Activated CD8-positive, alpha-beta T cell treated with anti-CD3 and anti-CD28 coated beads for 36 hours (primary cell): ENCODE results near the gene KCNN4. TPM values are rescaled to one million over a fixed set of nuclear protein-coding genes. Genes with fewer than 3 reads are reported as not detected.

Source experiments
- ATAC-seq: fragments of 200-7000 bp; cut with Tn5 transposase; one replicate; pipeline ENCODE4 v1.10.0; 2021; ENCODE audit warnings: mild to moderate bottlenecking, moderate library complexity
- CTCF ChIA-PET: fragments of 350-600 bp; sonication (Branson Sonifier 250); formaldehyde crosslinking; loops from one replicate; lab custom pipeline; 2021; ENCODE audit warnings: antibody characterized with exemption; lab: Charles Lee
- POLR2A ChIA-PET: fragments of 350-600 bp; sonication (Branson Sonifier 250); formaldehyde crosslinking; loops from one replicate; lab custom pipeline; 2021; ENCODE audit warnings: antibody characterized with exemption; lab: Charles Lee
- DNase-seq: peaks from one replicate; pipeline ENCODE4 v3.0.0-alpha.2; 2020
- H3K27ac Mint-ChIP-seq: one replicate; pipeline ENCODE4 v1.8.0; 2021; ENCODE audit warnings: mild to moderate bottlenecking, mixed read lengths
- H3K27me3 Mint-ChIP-seq: one replicate; pipeline ENCODE4 v1.8.0; 2021; ENCODE audit warnings: mixed read lengths
- H3K36me3 Mint-ChIP-seq: one replicate; pipeline ENCODE4 v1.8.0; 2021; ENCODE audit warnings: low read depth, mixed read lengths
- H3K4me1 Mint-ChIP-seq: one replicate; pipeline ENCODE4 v1.8.0; 2021; ENCODE audit warnings: low read depth, mixed read lengths
- H3K4me3 Mint-ChIP-seq: one replicate; pipeline ENCODE4 v1.8.0; 2021; ENCODE audit warnings: mild to moderate bottlenecking, moderate library complexity, mixed read lengths
- H3K9me3 Mint-ChIP-seq: one replicate; pipeline ENCODE4 v1.8.0; 2021; ENCODE audit warnings: mixed read lengths
- intact Hi-C: fragments of 100-400 bp; cut with micrococcal nuclease; formaldehyde crosslinking; loops from one replicate; pipeline ENCODE4 v1.10.0; 2022
- total RNA-seq, 2 experiments: library from RNA; stranded (reverse); gene quantifications; one replicate each; pipeline ENCODE4 v1.2.3, GENCODE V29; 2021
- TF ChIP-seq, protein P1 (sequence below): fragments of 200-600 bp; IDR thresholded peaks from one replicate; pipeline ENCODE4 v1.8.0; 2022; ENCODE audit warnings: antibody characterized with exemption, mild to moderate bottlenecking

The KCNN4 gene
- total RNA-seq, 2 experiments from 2014 or later: 49.5 to 49.6 TPM

DNA sequence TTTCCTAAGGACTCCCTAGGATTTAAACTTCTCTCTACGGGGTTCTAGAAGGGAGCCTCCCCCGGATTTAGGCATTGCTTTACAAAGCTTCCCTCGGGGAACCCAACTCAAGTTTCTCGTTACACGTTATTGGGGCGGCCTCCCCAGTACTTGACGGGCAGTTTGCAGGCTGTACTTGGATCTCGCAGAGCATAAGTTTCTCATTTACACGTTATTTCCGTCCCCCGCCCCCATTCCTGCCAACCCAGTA, 26.6 kb downstream of the KCNN4 start:
- Mint-ChIP-seq H3K9me3 (no peaks in the 10 kb centered on the region), H3K27ac (peak overlapping the region; percentile 97), H3K36me3 (peaks cover 55% of the 10 kb centered on the region), H3K4me3 (peak overlapping the region; percentile 90), H3K27me3 (no peaks in the 10 kb centered on the region), H3K4me1 (peaks cover 49% of the 10 kb centered on the region)
- DNase-seq: peak; percentile 99
- CTCF ChIA-PET: interaction anchor here (0.9 to 7.9 kb wide), 6 partner anchors 9 to 85 kb away, joined by 3 to 71 read pairs (median 4); no protein-coding TSS in a partner anchor
- TF ChIP-seq, protein P1, sequence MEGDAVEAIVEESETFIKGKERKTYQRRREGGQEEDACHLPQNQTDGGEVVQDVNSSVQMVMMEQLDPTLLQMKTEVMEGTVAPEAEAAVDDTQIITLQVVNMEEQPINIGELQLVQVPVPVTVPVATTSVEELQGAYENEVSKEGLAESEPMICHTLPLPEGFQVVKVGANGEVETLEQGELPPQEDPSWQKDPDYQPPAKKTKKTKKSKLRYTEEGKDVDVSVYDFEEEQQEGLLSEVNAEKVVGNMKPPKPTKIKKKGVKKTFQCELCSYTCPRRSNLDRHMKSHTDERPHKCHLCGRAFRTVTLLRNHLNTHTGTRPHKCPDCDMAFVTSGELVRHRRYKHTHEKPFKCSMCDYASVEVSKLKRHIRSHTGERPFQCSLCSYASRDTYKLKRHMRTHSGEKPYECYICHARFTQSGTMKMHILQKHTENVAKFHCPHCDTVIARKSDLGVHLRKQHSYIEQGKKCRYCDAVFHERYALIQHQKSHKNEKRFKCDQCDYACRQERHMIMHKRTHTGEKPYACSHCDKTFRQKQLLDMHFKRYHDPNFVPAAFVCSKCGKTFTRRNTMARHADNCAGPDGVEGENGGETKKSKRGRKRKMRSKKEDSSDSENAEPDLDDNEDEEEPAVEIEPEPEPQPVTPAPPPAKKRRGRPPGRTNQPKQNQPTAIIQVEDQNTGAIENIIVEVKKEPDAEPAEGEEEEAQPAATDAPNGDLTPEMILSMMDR: no peak
- ATAC-seq: no peak
- intact Hi-C loops: no loop called here
- POLR2A ChIA-PET: interaction anchor here (0.6 to 7.1 kb wide), 10 partner anchors 8 to 85 kb away, joined by 3 to 147 read pairs (median 3); partner anchors contain the start of genes KCNN4 and PLAUR

DNA sequence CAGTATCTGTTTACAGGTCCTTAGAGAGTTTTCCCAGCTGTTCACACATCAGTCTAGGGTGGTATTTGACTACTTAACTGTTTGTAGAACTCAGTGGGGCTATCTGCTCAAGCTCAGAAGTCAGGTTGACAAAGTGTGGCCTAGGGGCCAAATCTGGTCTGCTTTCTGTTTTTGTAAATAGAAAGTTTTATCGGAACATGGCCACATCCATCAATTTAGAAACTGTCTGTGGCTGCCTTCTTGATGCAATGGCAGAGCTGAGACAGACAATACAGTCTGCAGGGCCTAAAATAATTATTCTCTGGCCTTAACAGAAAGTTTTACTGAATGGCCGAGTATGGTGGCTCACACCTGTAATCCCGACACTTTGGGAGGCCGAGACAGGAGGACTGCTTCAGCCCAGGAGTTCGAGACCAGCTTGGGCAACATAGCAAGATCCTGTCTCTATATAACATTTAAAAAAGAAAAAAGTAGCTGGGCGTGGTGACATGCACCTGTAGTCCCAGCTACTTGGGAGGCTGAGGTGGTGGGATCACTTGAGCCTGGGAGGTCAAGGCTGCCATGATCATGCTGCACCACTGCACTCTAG, 28.4 kb downstream of the KCNN4 start:
- POLR2A ChIA-PET: interaction anchor here (1.5 to 7.1 kb wide), 3 partner anchors 15 to 29 kb away, joined by 3 to 147 read pairs (median 50); partner anchors contain the start of gene KCNN4

DNA sequence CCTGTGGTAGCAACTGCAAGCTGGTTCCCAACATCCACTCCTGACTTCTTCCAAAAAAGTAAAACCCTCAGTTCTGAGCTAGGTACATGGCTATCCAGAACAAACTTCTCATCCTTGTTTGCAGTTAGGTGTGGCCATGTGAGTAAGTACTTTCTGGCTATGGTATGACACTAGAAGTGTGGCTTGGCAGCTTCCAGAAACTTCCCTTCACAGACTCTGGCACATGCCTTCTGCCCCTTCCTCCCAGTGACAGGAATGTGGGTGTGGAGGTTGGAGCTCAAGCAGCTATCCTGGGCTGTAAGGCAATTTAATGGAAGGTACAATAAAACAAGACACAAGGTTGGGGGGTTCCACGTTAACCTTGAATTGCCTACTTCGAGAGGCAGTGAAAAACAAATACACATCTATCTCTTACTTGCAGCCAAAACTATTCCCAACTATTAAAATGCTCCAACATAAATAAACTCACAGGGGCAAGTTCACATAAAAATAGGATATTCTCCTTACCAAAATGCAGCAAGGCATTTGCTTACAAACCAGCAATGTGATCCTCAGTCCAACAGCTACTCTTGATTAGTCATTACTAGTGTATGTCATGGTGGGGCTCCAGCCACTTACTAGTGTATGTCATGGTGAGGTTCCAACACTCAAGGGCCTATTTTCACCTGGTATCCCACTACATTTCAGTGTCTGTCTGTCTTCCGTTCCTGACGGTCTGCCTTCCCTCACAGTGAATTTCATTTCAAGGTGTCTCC, 29.1 kb downstream of the KCNN4 start:
- H3K27ac Mint-ChIP-seq: peak overlapping the region; percentile 97
- no peak for DNase-seq
- no peaks in the 10 kb centered on the region for H3K27me3 Mint-ChIP-seq
- ChIA-PET CTCF (interaction anchor here (1.4 to 7.9 kb wide), 4 partner anchors 14 to 63 kb away, joined by 3 to 71 read pairs (median 8); no protein-coding TSS in a partner anchor), POLR2A (interaction anchor here (1.1 to 7.1 kb wide), 4 partner anchors 15 to 315 kb away, joined by 3 to 147 read pairs (median 26); partner anchors contain the start of gene KCNN4)
- intact Hi-C loops: no loop called here
- TF ChIP-seq, protein P1: no peak
- H3K9me3 Mint-ChIP-seq: no peaks in the 10 kb centered on the region
- H3K36me3 Mint-ChIP-seq: peaks cover 51% of the 10 kb centered on the region
- H3K4me3 Mint-ChIP-seq: no peak overlapping the region
- no peak for ATAC-seq
- H3K4me1 Mint-ChIP-seq: peaks cover 40% of the 10 kb centered on the region

More for the DNA sequence above, 28.4 kb downstream of the KCNN4 start:
- ATAC-seq: no peak
- CTCF ChIA-PET: interaction anchor here (0.9 to 7.9 kb wide), 6 partner anchors 14 to 84 kb away, joined by 3 to 71 read pairs (median 4); no protein-coding TSS in a partner anchor
- Mint-ChIP-seq H3K27ac (peak overlapping the region; percentile 97), H3K27me3 (no peaks in the 10 kb centered on the region), H3K9me3 (no peaks in the 10 kb centered on the region), H3K4me3 (no peak overlapping the region), H3K4me1 (peaks cover 45% of the 10 kb centered on the region), H3K36me3 (peaks cover 55% of the 10 kb centered on the region)
- intact Hi-C loops: no loop called here
- TF ChIP-seq, protein P1: no peak
- DNase-seq: no peak

DNA sequence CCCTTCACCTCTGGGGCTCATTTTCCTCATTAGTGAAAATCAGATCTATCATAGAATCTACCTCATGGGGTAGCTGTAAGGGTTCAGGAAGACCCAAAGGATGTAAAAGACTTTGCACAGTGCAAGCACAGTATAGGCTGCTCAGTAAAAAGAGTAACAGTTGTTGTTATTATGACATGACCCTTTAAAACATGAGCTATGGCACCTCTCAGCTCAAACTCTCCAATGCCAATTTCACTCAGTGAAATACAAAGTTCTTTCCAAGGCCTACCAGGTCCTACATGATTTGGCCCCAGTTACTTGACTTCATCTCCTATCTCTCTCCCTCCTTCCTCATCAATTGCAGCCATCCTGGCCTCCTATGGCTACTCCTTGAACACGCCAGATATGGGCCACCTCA, 30.9 kb downstream of the KCNN4 start:
- Mint-ChIP-seq H3K27me3 (no peaks in the 10 kb centered on the region), H3K36me3 (peaks cover 49% of the 10 kb centered on the region), H3K9me3 (no peaks in the 10 kb centered on the region), H3K4me3 (no peak overlapping the region), H3K27ac (peak overlapping the region; percentile 64), H3K4me1 (peaks cover 39% of the 10 kb centered on the region)
- CTCF ChIA-PET: interaction anchor here (0.8 to 1.7 kb wide), 4 partner anchors 16 to 60 kb away, joined by 3 to 4 read pairs (median 4); no protein-coding TSS in a partner anchor
- intact Hi-C loops: no loop called here
- POLR2A ChIA-PET: no interaction called here
- TF ChIP-seq, protein P1: no peak
- ATAC-seq (no peak), DNase-seq (no peak)

DNA sequence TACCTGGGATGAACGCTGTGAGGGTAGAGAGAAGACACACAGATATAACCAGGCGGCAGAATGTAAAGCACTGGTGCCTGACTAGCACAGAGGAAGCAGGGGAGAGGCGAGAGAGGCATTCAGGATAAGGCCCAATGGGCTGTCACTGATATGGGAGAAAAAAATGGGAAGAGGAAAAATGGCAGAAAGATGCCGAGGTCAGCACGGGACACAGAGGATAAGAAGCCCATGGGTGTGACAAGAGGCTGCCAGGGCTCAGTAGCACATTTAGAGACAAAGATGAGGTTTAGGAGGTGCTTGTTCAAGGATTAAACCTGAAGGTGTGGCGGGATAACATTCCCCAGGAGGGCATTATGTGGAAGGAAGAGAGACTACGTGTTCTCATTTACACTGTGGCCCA, 31.6 kb downstream of the KCNN4 start:
- ChIA-PET CTCF (interaction anchor here (1.1 to 1.7 kb wide), 3 partner anchors 17 to 61 kb away, joined by 4 read pairs; no protein-coding TSS in a partner anchor), POLR2A (no interaction called here)
- ATAC-seq (no peak), DNase-seq (no peak)
- Mint-ChIP-seq H3K36me3 (peaks cover 54% of the 10 kb centered on the region), H3K27me3 (no peaks in the 10 kb centered on the region), H3K27ac (peak overlapping the region; percentile 72), H3K4me3 (no peak overlapping the region), H3K9me3 (no peaks in the 10 kb centered on the region), H3K4me1 (peaks cover 38% of the 10 kb centered on the region)
- intact Hi-C loops: no loop called here
- TF ChIP-seq, protein P1: no peak
